Fibroblast of skin of right biceps (primary cell): ENCODE data around the gene SETD9.
A peak's percentile ranks its signal among the peaks of the same experiment; 100 is the strongest.

Experiments
- DNase-seq: peaks from one replicate; pipeline ENCODE4 v3.0.0-alpha.2; 2013

SETD9 gene

GRCh38 chr5:56938858-56939257 lies 29.5 kb downstream of the SETD9 start:
- DNase-seq = no peak

DNA sequence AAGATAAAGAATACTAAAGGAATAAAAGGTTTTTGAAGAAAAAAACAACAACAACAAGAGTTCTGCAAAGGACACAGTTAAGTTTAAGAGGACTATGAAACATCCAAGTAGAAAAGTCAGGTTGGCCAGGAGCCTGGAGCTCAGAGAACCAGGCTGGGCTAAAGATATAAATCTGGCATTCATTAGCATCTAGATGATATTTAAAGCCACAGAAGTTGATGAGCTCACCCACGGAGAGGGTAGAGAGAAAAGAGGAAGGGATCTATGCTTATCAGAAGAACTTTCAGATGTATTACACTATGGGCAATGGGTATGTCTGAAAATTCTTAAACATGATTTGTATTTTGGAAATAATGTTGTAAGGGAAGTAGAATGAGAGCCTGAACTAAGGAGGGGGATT lies 32.6 kb downstream of the SETD9 start:
- DNase-seq = peak; percentile 70

DNA sequence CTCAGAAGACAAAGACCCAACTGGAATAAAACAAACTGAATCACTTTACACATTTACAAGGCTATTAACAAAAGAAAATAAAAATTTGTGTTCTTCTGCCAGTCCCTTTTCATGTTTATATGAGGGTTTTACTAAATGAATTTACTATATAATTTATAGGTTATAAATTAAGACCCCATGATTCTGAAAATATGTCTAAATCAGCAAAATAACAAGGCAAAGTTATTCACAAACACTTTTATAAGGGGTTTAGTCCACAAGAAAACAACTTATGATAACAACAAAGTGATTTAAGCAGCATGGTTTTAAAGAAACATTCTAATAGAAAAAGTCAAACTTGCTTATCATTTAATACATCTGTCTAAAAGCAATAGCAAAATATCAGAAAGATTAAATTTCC lies 37.7 kb downstream of the SETD9 start:
- DNase-seq = no peak

DNA sequence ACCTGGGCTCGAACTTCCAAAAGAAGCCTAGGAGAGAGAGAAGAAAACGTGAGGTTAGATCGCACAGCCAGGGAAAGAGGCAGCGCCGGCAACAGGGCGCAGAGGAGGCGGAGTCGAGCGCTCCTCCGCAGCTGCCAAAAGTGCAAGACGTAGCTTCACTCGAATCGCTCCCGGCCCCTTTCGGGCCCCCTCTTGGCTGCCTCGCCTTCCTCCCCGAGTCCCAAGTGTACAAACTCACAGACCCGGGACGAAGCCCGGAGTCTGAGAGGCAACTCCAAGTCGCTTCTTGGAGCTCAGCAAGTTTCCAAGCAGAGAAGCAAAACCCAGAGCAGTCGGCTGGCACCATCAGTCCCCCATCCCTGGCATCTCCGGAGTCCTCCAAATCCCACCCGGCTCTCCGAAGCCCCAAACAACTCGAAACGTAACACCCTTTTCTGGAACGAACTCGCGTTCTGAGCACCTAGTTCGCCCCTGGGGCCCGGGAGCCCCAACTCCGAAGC lies 41.3 kb downstream of the SETD9 start:
- peak; percentile 76 for DNase-seq

- peak; percentile 15 for DNase-seq
Measured at GRCh38 chr5:56951126-56951945, 41.9 kb downstream of the SETD9 start.

GRCh38 chr5:56951946-56952691 lies 42.7 kb downstream of the SETD9 start, which contains the start of gene MIER3:
MIER3 (minus strand) TSS chr5:56952123; CDS start chr5:56952102, 21 bp downstream.
- DNase-seq = peak; percentile 81

DNA sequence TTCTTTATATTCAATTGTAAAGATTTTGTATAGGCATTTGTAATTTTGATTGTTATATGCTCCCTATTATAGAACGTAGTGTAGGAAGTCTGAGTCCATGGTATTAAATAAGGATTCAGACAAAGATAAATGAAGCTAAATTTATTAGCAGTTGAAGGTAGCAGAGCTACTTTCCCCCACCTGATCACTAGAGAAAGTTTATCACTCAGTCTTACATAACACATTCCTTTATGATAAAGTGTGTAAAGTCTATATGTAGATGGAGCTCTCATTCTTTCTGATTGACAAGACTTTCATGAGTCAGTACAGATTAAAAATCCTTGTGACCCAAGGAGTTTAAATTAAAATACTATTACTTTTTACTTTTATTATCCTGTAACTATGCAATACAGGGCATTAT lies 44.9 kb downstream of the SETD9 start:
- DNase-seq = no peak

DNA sequence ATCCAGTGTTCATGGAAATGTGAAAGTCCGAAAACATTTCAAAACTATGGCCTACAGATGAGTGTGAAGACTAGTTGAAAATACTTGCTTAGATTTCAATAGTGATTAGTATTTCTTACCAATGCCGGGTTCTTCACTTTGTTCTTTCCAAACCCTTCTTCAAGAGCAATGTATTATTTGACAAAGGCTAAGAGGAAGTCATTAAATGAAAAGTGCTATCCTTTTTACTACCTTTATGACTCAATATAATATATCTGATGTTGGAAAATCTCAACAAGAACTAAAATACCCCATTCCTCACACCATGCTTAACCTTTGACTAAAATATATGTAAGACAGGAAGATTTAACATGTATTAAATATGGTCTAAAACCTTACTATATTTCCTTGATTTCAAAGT lies 49.2 kb downstream of the SETD9 start:
- DNase-seq = no peak

- no peak for DNase-seq
Measured at GRCh38 chr5:56959326-56959725, 49.9 kb downstream of the SETD9 start.

DNA sequence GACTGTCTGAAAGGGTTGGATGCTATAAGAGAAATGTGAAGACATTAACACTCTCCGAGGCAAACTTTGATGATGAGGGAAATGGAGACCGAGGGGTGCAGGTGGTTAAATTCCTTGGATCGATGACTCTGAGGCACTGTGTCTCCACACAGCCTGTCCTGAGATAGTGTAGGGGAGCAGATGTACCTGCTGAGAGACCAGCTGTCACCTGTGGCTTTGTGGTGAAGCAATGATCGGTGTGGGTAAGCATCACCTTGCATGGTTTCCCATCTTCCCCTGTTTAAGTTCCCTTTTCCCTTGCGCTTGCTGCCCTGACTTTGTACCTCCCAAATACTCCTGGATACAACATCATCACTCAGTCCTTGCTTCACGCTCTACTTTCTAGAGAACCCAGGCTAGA lies 52.4 kb downstream of the SETD9 start:
- DNase-seq = no peak

DNA sequence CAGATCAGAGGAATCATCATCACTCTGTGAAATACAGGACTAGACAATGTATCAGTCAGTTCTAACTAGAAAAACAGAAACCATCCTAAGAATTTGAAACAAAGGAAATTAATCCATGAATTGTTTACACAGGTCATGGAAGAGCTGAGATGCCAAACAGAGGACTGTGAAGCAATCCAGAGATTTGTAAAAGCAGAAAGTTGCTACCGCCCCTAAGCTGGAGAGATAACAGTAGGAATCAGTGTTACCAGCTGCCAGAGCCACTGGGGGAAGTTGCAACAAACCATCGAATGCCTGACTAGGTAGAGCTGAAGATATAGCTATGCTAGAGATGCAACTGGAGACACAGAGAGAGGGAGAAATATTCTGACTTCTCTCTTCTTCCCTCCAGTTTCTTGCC lies 52.9 kb downstream of the SETD9 start:
- no peak for DNase-seq

GRCh38 chr5:56963246-56963645 lies 53.9 kb downstream of the SETD9 start:
- no peak for DNase-seq

- no peak for DNase-seq
Measured at GRCh38 chr5:56964173-56964572, 54.8 kb downstream of the SETD9 start.
